ENCODE results near the gene TMEM134. TPM values are rescaled to one million over a fixed set of nuclear protein-coding genes. Genes with fewer than 3 reads are reported as not detected.
"Not testable (repeated sequence)": the region's sequence is repeated elsewhere in the genome, so short reads cannot be mapped to it uniquely, and the experiment has no call there.

TMEM134 gene
- total RNA-seq, 1 donor from 2014 or later, result 83.5 TPM

GRCh38 chr11:67485873-67486361 is 16.9 kb upstream of the TMEM134 start:
- DNase-seq, result not testable (repeated sequence)

GRCh38 chr11:67484847-67485311 is 15.8 kb upstream of the TMEM134 start:
- no peak for DNase-seq

- DNase-seq, result no peak
Observed at GRCh38 chr11:67483831-67484665, 15.0 kb upstream of the TMEM134 start.

- peak; percentile 99 for DNase-seq
Observed at GRCh38 chr11:67482827-67483798, 14.1 kb upstream of the TMEM134 start, which contains the start of gene AIP. Gene AIP, plus strand, starts transcription at chr11:67483026. Its CDS starts 133 bp downstream, at chr11:67483159.

- no peak for DNase-seq
Observed at GRCh38 chr11:67482275-67482826, 13.3 kb upstream of the TMEM134 start.

DNA sequence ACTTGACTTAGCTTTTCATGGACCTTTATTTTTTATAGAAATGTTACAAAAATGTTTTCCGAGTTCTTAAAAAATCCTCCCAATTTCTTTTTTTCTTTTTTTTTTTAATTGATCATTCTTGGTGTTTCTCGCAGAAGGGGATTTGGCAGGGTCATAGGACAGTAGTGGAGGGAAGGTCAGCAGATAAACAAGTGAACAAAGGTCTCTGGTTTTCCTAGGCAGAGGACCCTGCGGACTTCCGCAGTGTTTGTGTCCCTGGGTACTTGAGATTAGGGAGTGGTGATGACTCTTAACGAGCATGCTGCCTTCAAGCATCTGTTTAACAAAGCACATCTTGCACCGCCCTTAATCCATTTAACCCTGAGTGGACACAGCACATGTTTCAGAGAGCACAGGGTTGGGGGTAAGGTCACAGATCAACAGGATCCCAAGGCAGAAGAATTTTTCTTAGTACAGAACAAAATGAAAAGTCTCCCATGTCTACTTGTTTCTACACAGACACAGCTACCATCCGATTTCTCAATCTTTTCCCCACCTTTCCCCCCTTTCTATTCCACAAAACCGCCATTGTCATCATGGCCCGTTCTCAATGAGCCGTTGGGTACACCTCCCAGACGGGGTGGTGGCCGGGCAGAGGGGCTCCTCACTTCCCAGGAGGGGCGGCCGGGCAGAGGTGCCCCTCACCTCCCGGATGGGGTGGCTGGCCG is 8.4 kb upstream of the TMEM134 start:
- not testable (repeated sequence) for DNase-seq

- not testable (repeated sequence) for DNase-seq
Observed at GRCh38 chr11:67476692-67477091, 7.6 kb upstream of the TMEM134 start.

GRCh38 chr11:67472882-67473281 is 3.8 kb upstream of the TMEM134 start:
- DNase-seq, result no peak

DNA sequence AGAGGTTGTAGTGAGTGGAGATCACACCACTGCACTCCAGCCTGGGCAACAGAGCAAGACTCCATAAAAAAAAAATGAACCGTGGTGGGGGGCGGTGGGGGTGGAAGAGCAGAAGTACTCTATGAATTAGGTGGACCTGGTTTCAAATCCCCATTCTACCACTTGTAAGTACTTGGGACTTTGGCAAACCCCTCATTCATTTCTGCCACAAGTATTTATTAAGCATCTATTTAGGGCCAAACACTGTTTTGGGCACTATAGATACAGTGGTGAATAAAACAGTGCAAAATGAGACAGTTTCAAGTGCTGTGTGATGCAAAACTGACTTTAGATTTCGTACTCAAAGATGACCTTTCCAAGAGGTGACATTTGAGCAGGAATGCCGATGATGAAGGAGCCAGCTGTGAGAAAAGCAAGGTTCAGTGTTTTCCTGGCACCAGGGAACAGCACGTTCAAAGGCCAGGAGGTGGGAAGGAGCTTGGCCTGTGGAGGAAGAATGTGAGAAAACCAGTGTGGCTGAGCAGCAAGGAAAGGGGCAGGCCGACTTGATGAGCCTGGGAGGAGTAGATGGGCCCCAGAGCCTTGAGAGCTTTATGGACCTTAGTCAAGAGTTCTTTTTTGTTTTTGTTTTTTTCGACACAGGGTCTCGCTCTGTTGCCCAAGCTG is 1.4 kb upstream of the TMEM134 start:
- no peak for DNase-seq

DNA sequence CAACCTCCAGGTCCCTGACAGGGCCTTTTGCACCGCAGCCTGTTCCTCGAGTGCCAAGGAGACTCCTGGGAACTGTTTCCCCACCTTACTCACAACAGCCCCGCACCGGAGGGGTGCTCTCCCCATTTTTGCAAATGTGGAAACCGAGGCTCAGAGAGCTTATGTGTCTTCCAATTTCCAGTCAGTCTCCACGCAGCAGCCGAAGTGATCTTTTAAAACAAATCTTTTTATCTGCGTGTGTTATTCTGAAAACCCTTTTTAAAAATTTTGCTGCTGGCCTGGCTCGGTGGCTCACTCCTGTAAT is 409 bp upstream of the TMEM134 start:
- DNase-seq, result no peak

DNA sequence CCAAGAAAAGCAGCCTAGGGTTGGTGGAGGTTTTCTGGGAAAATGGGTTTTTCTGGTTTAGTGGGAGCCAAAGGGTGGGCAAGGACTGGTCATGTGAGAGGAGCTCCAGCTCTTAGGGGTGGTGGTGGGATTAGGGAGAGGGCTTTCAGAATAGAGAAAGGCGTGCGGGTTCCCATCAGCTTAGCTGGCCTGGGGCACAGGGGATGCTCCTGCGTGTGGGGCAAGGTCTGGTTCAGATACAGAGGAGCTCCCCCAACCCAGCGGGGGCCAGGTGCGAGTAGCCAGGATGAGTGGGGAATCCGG is 644 bp downstream of the TMEM134 start:
- no peak for DNase-seq

- peak; percentile 30 for DNase-seq
Observed at GRCh38 chr11:67468056-67468455, 995 bp downstream of the TMEM134 start.

DNA sequence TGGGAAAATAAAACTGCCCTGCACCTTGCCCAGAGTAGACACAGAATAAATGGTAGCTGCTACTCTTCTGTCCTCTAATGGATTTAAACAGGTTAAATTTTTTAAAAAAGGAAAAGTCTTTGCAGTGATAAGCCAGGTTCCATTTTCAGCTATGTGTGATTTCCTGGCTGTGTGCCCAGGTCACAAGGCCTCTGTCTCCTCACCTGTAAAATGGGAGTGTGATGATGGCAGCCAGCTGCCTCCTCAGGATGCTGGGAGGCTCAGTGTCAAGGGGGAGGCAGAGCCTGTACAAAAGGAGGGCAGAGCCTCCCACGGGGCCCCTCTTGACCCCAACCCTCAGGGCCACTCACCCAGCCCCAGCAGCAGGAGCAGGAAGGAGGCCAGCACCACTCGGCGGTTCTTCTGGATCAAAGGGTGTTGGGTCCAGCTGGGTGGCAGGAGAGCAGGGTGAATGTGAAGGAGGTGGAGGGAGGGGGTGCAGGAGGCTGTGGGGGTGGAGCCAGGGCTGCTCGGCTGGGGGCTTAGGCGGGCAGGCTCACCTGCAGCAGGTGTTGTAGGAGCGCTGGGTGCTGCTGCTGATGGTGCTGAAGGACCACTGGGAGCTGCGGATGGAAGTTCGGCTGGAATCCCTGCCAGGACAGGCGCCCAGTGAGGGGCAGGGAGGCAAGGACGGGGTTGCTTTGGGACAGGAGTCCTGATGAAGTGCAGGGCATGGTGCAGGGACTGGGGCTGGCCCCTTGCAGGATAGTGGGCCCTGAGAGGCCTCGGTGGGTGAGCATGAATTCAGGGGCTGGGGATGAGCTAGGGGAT is 1.9 kb downstream of the TMEM134 start:
- DNase-seq, result no peak

- DNase-seq, result no peak
Observed at GRCh38 chr11:67466367-67466766, 2.7 kb downstream of the TMEM134 start.

DNA sequence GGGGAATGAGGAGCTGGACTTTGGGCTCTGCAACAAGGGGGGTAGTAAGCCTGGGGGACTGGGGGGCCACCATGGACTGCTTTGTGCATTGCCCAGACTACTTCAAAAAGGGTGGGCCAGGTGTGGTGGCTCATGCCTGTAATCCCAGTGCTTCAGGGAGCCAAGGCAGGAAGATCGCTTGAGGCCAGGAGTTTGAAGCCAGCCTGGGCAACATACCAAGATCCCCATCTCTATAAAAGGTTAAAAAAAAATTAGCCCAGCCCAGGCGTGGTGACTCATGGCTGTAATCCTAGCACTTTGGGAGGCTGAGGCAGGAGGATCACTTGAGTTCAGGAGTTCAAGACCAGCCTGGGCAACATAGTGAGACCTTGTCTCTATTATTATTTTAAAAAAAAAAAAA is 3.5 kb downstream of the TMEM134 start:
- not testable (repeated sequence) for DNase-seq

DNA sequence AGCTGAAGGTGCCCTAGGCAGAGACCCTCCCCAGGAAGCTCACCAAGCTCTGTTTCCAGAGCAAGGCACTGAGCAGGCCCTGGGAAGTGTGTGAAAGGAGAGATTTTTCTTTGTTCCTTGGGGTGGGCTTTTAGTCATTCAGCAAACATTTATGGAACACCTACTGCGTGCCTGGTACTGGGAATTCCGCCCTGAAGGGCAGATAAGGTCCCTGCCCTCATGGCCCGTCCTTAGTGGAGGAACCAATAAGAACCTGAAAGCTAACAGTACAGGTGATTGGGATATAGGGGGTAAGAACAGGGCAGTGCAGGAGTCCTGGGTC is 3.9 kb downstream of the TMEM134 start:
- no peak for DNase-seq

GRCh38 chr11:67464411-67465188 is 4.5 kb downstream of the TMEM134 start:
- peak; percentile 87 for DNase-seq

GRCh38 chr11:67463680-67464410 is 5.2 kb downstream of the TMEM134 start:
- no peak for DNase-seq

DNA sequence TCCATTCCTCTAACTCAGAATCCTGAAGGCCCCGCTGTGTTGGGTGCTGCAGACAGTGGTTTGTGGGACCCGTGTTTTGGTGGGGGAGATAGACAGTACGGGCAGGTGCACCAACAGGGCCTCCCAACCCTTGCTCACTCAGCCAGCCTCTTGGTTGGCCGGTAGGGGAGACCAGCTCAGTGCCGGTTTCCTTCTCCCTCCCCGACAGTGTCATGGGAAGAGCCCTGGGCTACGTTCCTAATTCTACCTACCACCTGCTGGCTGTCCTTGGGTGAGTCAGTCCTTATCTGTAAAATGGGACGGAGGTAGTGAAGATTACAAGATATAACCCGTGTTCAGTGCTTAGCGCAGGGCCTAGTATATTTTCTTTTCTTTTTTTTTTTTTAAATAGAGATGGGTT is 5.9 kb downstream of the TMEM134 start:
- no peak for DNase-seq

Measured in tongue (tissue), 2 donors.